HCT116 (cell line): ENCODE results near the gene COX8A. TPM values are rescaled to one million over a fixed set of nuclear protein-coding genes. Genes with fewer than 3 reads are reported as not detected.

Source experiments
- ATAC-seq: fragments of 200-7000 bp; cut with Tn5 transposase; 2 replicates; pipeline ENCODE4 v1.9.1; 2020; ENCODE audit warnings: mild to moderate bottlenecking, moderate library complexity
- BruUV-seq: library from RNA; stranded (reverse); fragments of 400-500 nt; replicated peaks from 2 replicates; lab custom pipeline; 2021; lab: Mats Ljungman, UMichigan
- CTCF ChIA-PET: fragments of 300-600 bp; sonication (Branson Sonifier 250); formaldehyde crosslinking; loops from one replicate; lab custom pipeline; 2021; ENCODE audit warnings: antibody characterized with exemption; lab: Charles Lee
- POLR2A ChIA-PET: fragments of 300-600, 350-600 bp; sonication (Branson Sonifier 250); formaldehyde crosslinking; loops from one replicate; lab custom pipeline; 2021; ENCODE audit warnings: antibody characterized with exemption; lab: Charles Lee
- RAD21 ChIA-PET, 2 experiments: fragments of 300-600 bp; sonication (Branson Sonifier 250); formaldehyde crosslinking; loops; one replicate each; lab custom pipeline; 2023; ENCODE audit warnings: low total read pairs in 2 of 2; ENCODE audit not compliant: uncharacterized antibody in 2 of 2, unreplicated experiment in 2 of 2, low non-redundant PET in 1 of 2; lab: Charles Lee
- DNase-seq: peaks from one replicate; pipeline ENCODE4 v3.0.0-alpha.2; 2010; ENCODE audit warnings: low read depth, low spot score
- H2AFZ ChIP-seq: fragments of 200-600 bp; shearing (Covaris generic), sonication (generic); 2 replicates; pipeline ENCODE4 v1.6.1; 2017; ENCODE audit warnings: low read depth, mixed run types, mixed read lengths, antibody characterized with exemption, low read length; ENCODE audit not compliant: poor library complexity, severe bottlenecking
- H3K27ac ChIP-seq: 2 replicates; pipeline ENCODE4 v1.5.1; 2012; ENCODE audit warnings: low read depth, low read length
- H3K27me3 ChIP-seq: fragments of 200-600 bp; sonication (generic); 2 replicates; pipeline ENCODE4 v1.6.1; 2016; ENCODE audit warnings: mixed run types, low read length, mixed read lengths; ENCODE audit not compliant: insufficient read depth
- H3K36me3 ChIP-seq, 2 experiments: fragments of 200-500 bp in 1 of 2; fragments of 200-600 bp in 1 of 2; sonication (Bioruptor generic) in 1 of 2; sonication (generic) in 1 of 2; 2 replicates each; pipeline versions ENCODE4 v1.5.1 to v1.6.1; 2014 to 2016; ENCODE audit warnings: low read length in 2 of 2, inconsistent platforms in 1 of 2, mixed read lengths in 1 of 2, mixed run types in 1 of 2; ENCODE audit not compliant: insufficient read depth in 2 of 2, control insufficient read depth in 1 of 2
- H3K4me1 ChIP-seq, 2 experiments: fragments of 200-600 bp in 1 of 2; sonication (generic) in 1 of 2; 2 replicates each; pipeline versions ENCODE4 v1.5.1 to v1.6.1; 2012 to 2017; ENCODE audit warnings: low read length in 2 of 2, inconsistent platforms in 1 of 2, mild to moderate bottlenecking in 1 of 2, mixed read lengths in 1 of 2, mixed run types in 1 of 2, moderate library complexity in 1 of 2; ENCODE audit not compliant: insufficient read depth in 2 of 2, control insufficient read depth in 1 of 2
- H3K4me2 ChIP-seq: fragments of 200-600 bp; sonication (generic); 2 replicates; pipeline ENCODE4 v1.6.1; 2017; ENCODE audit warnings: mixed run types, low read length, mixed read lengths
- H3K4me3 ChIP-seq, 2 experiments: fragments of 200-600 bp in 1 of 2; sonication (generic) in 1 of 2; replicated peaks in 1 of 2; 2 replicates each; pipeline ENCODE4 v1.5.1; 2011 to 2016; ENCODE audit warnings: low read length in 2 of 2, control low read depth in 1 of 2, low read depth in 1 of 2, mild to moderate bottlenecking in 1 of 2, mixed read lengths in 1 of 2, mixed run types in 1 of 2
- H3K79me2 ChIP-seq: fragments of 200-600 bp; sonication (generic); 2 replicates; pipeline ENCODE4 v1.6.1; 2017; ENCODE audit warnings: mild to moderate bottlenecking, mixed run types, low read length, moderate library complexity, mixed read lengths; ENCODE audit not compliant: insufficient read depth
- H3K9ac ChIP-seq: fragments of 200-600 bp; sonication (generic); 2 replicates; pipeline ENCODE4 v1.6.1; 2016; ENCODE audit warnings: low read length, mixed read lengths
- H3K9me2 ChIP-seq: fragments of 200-600 bp; sonication (generic), shearing (Covaris generic); 2 replicates; pipeline ENCODE4 v1.6.1; 2017; ENCODE audit warnings: mixed run types, mild to moderate bottlenecking, moderate library complexity; ENCODE audit not compliant: insufficient read depth
- H3K9me3 ChIP-seq, 2 experiments: fragments of 200-500 bp in 1 of 2; fragments of 200-600 bp in 1 of 2; sonication (Bioruptor generic) in 1 of 2; sonication (generic) in 1 of 2; 2 replicates each; pipeline ENCODE4 v1.6.1; 2014 to 2017; ENCODE audit warnings: low read length in 2 of 2, mixed read lengths in 2 of 2, inconsistent platforms in 1 of 2, low read depth in 1 of 2, mild to moderate bottlenecking in 1 of 2, mixed run types in 1 of 2, moderate library complexity in 1 of 2; ENCODE audit not compliant: control insufficient read depth in 1 of 2, insufficient read depth in 1 of 2
- H4K20me1 ChIP-seq: fragments of 200-600 bp; sonication (generic), shearing (Covaris generic); 2 replicates; pipeline ENCODE4 v1.6.1; 2017; ENCODE audit warnings: mixed run types, mild to moderate bottlenecking, moderate library complexity; ENCODE audit not compliant: insufficient read depth
- EZH2 ChIP-seq: fragments of 200-600 bp; sonication (generic); IDR thresholded peaks from 2 replicates; pipeline ENCODE4 v1.6.1; 2017; ENCODE audit warnings: antibody characterized with exemption, mixed run types
- EZH2phosphoT487 ChIP-seq: fragments of 200-600 bp; IDR thresholded peaks from 2 replicates; pipeline ENCODE4 v1.6.1; 2018; ENCODE audit warnings: antibody characterized with exemption, borderline replicate concordance
- FOSL1 ChIP-seq: IDR thresholded peaks from 2 replicates; pipeline ENCODE4 v1.6.1; 2012; ENCODE audit warnings: low read depth
- MAX ChIP-seq: IDR thresholded peaks from 2 replicates; pipeline ENCODE4 v1.6.1; 2012
- RAD21 ChIP-seq: IDR thresholded peaks from 2 replicates; pipeline ENCODE4 v1.6.1; 2012; ENCODE audit warnings: low read depth, mild to moderate bottlenecking
- SIN3A ChIP-seq: IDR thresholded peaks from 2 replicates; pipeline ENCODE4 v1.6.1; 2012; ENCODE audit warnings: low read depth
- SRF ChIP-seq: IDR thresholded peaks from 2 replicates; pipeline ENCODE4 v1.6.1; 2012; ENCODE audit warnings: low read depth
- TCF7L2 ChIP-seq: IDR thresholded peaks from 2 replicates; pipeline ENCODE4 v1.7.0; 2011; ENCODE audit warnings: borderline replicate concordance, inconsistent platforms; ENCODE audit not compliant: insufficient read depth, insufficient read length; ENCODE audit errors: extremely low read depth
- YY1 ChIP-seq: IDR thresholded peaks from 2 replicates; pipeline ENCODE4 v1.6.1; 2011; ENCODE audit warnings: low read length, low read depth, moderate library complexity, mild to moderate bottlenecking; ENCODE audit not compliant: insufficient replicate concordance; ENCODE audit errors: extremely low read depth
- ZBTB33 ChIP-seq: IDR thresholded peaks from 2 replicates; pipeline ENCODE4 v1.6.1; 2011; ENCODE audit warnings: mild to moderate bottlenecking, low read length, moderate library complexity; ENCODE audit not compliant: insufficient replicate concordance; ENCODE audit errors: extremely low read depth
- ZFX ChIP-seq: fragments of 450-650 bp; IDR thresholded peaks from 2 replicates; pipeline ENCODE4 v1.6.1; 2017
- intact Hi-C: fragments of 100-400 bp; cut with micrococcal nuclease; formaldehyde crosslinking; loops from 2 replicates; pipeline ENCODE4 v1.10.0; 2022
- total RNA-seq: library from RNA; stranded (reverse); gene quantifications from one replicate; pipeline ENCODE4 v1.2.1, GENCODE V29; 2021; ENCODE audit not compliant: unreplicated experiment
- TF ChIP-seq, protein P1 (sequence below): IDR thresholded peaks from 2 replicates; pipeline ENCODE4 v1.6.1; 2012

COX8A gene
- total RNA-seq, 1 experiment from 2014 or later, result 536 TPM

DNA sequence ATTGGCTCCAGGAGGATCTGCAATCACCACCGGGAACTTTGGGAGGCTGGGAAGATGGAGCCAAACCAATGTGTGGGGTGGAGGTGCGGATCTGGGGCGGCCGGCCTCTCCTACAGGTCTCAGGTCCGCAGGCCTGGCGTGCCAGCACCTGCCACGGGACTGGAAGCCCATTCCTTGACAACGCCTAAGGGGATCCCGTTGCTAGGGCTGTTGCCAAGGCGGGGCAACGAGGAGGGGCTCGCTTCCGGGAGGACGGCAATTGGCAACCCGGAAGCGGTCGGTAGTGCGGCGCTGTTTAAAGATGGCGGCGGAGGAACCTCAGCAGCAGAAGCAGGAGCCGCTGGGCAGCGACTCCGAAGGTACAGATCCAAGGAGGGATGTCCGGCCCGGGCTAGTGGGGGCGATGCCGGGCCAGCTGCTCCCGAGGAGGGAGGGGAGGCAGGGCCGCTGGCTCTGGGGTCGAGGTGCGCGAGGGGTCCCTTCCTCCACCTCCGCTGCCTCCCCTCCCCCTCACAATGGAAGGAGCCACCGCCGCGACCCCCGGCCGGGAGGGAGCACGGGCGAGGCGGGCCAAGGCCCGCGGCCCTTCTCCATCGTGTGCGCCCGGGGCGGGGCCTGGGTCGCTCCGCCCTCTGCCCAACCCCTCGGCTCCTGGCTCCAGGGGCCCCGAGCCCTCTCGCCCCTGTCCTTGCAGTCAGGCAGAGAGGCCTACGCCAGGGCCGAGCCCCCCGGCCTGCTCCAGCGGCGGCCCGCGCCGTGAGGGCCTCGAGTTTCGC is 11.9 kb downstream of the COX8A start, which contains the start of gene OTUB1 (continued):
- TF ChIP-seq EZH2phosphoT487, result no peak
- peak; percentile 94 for TF ChIP-seq YY1
- TF ChIP-seq SIN3A, result peak; percentile 57; the same call in 1 of the 2 replicates
- no peak for TF ChIP-seq EZH2

DNA sequence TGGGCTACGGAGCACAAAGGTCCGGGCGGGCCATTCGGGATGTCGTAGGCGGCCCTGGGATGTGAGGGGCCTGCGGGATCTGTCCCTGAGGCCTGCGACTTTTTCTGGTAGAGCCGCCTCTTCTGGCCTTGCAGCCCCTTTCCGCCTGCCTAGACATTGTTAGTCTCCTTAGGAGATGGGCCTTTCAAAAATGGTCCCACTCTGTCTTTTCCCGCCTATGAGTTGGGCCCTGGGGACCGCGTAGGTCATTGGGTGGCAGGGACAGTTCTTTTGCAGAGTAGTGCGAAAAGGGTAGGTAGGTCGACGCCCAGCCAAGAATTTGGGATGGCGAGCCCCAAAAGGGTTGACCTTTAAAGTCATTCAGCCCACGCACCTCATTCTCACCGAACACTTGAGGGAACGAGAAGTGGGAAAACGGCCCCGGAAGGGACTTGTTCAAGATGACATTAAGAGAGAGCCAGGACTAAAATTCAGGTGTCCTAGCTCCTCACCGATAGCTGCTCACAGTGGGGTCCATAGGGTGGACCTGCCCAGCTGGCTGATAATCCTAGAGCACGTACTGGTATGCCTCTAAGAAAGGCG is 12.6 kb downstream of the COX8A start:
- Histone ChIP-seq H3K9me2 (no peaks in the 10 kb centered on the region), H3K36me3 (peaks cover 8 to 28% of the 10 kb centered on the region in 2 experiments), H3K9ac (peak overlapping the region; percentile 85), H3K79me2 (peaks cover 46% of the 10 kb centered on the region), H3K4me2 (peak overlapping the region; percentile 86), H3K9me3 (no peaks in the 10 kb centered on the region), H3K4me1 (peaks cover 7 to 28% of the 10 kb centered on the region in 2 experiments), H3K27me3 (no peaks in the 10 kb centered on the region), H4K20me1 (no peaks in the 10 kb centered on the region), H3K27ac (peak overlapping the region; percentile 86), H2AFZ (no peak overlapping the region), H3K4me3 (peak overlapping the region; percentile 76 to 86)
- TF ChIP-seq EZH2 (no peak), ZFX (peak; percentile 56; the same call in 1 of the 2 replicates)
- ChIA-PET CTCF (no interaction called here), RAD21 (no interaction called here), POLR2A (no interaction called here)
- intact Hi-C loops, result loop anchor here (1.0 kb wide), 1 partner anchor 49 kb away; no protein-coding TSS in a partner anchor
- DNase-seq (no peak), ATAC-seq (peak; percentile 36; the same call in 1 of the 2 replicates)
- BruUV-seq, result TSS peak; percentile 77

GRCh38 chr11:63991558-63991957 is 17.1 kb downstream of the COX8A start:
- no peak overlapping the region for H2AFZ ChIP-seq
- no peak overlapping the region for H3K4me3 ChIP-seq
- ChIA-PET POLR2A (no interaction called here), CTCF (no interaction called here), RAD21 (no interaction called here)
- intact Hi-C loops, result no loop called here
- H3K4me2 ChIP-seq, result no peak overlapping the region
- no peak for DNase-seq
- H3K27me3 ChIP-seq, result no peaks in the 10 kb centered on the region
- no peaks in the 10 kb centered on the region for H3K9me3 ChIP-seq
- peaks cover 44% of the 10 kb centered on the region for H3K79me2 ChIP-seq
- H3K9me2 ChIP-seq, result no peaks in the 10 kb centered on the region
- no peaks in the 10 kb centered on the region for H4K20me1 ChIP-seq
- peaks cover 8 to 39% of the 10 kb centered on the region in 2 experiments for H3K36me3 ChIP-seq
- H3K9ac ChIP-seq, result no peak overlapping the region
- ATAC-seq, result no peak
- H3K27ac ChIP-seq, result no peak overlapping the region
- peaks cover 3 to 18% of the 10 kb centered on the region in 2 experiments; a peak in 3 of 4 replicates for H3K4me1 ChIP-seq
- BruUV-seq, result no TSS peak
- no peak for TF ChIP-seq FOSL1
- TF ChIP-seq TCF7L2, result no peak
- TF ChIP-seq MAX, result no peak
- TF ChIP-seq SRF, result no peak
- TF ChIP-seq RAD21, result no peak
- TF ChIP-seq, protein P1, sequence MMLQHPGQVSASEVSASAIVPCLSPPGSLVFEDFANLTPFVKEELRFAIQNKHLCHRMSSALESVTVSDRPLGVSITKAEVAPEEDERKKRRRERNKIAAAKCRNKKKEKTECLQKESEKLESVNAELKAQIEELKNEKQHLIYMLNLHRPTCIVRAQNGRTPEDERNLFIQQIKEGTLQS, result no peak
- TF ChIP-seq ZBTB33, result no peak
